ENCODE measurements around the gene MORN1.
A peak's percentile ranks its signal among the peaks of the same experiment; 100 is the strongest.

DNA sequence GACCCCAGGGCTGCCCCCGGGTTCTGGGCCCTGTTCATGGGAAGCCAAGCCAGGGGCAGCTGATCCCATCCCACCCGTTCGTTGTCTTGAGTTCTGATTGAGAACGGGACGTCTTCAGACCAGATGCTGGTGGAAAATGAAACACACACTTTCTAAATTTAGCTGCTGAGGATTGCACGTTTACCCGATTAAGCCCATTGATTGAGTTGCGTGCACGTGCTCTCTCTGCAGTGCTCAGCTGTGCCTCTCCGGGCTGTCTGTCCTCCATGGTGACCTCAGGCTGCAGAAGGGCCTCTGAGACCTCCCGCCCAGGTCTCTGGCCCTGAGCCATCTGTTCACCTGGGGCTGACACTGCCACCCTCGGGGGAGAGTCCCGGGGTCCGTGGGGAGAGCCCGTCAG lies 48.0 kb upstream of the MORN1 start:
- no peak for TF ChIP-seq CTCF (IDR thresholded peaks at IDR 0.05 in 2 of 3, conservative IDR thresholded peaks at IDR 0.05 in 1 of 3; ENCODE audit: control insufficient read depth in 2 of 3, extremely low read depth in 1 of 3, insufficient read depth in 1 of 3, low read depth in 3 of 3, low read length in 3 of 3)
- TF ChIP-seq, protein P1, sequence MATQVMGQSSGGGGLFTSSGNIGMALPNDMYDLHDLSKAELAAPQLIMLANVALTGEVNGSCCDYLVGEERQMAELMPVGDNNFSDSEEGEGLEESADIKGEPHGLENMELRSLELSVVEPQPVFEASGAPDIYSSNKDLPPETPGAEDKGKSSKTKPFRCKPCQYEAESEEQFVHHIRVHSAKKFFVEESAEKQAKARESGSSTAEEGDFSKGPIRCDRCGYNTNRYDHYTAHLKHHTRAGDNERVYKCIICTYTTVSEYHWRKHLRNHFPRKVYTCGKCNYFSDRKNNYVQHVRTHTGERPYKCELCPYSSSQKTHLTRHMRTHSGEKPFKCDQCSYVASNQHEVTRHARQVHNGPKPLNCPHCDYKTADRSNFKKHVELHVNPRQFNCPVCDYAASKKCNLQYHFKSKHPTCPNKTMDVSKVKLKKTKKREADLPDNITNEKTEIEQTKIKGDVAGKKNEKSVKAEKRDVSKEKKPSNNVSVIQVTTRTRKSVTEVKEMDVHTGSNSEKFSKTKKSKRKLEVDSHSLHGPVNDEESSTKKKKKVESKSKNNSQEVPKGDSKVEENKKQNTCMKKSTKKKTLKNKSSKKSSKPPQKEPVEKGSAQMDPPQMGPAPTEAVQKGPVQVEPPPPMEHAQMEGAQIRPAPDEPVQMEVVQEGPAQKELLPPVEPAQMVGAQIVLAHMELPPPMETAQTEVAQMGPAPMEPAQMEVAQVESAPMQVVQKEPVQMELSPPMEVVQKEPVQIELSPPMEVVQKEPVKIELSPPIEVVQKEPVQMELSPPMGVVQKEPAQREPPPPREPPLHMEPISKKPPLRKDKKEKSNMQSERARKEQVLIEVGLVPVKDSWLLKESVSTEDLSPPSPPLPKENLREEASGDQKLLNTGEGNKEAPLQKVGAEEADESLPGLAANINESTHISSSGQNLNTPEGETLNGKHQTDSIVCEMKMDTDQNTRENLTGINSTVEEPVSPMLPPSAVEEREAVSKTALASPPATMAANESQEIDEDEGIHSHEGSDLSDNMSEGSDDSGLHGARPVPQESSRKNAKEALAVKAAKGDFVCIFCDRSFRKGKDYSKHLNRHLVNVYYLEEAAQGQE (IDR thresholded peaks at IDR 0.05; ENCODE audit: low read depth, low read length), result no peak
- TF ChIP-seq CEBPB (IDR thresholded peaks at IDR 0.05; ENCODE audit: borderline replicate concordance in 1 of 2, low read depth in 2 of 2, low read length in 2 of 2), result no peak
- 0 out of 2 replicates have a peak, but pooled peaks have one; percentile 30 for TF ChIP-seq MEF2A (IDR thresholded peaks at IDR 0.05; ENCODE audit: insufficient read depth, low read depth, low read length)
- TF ChIP-seq YY1 (IDR thresholded peaks at IDR 0.05; ENCODE audit: low read depth, low read length), result no peak
- TF ChIP-seq RCOR1 (conservative IDR thresholded peaks at IDR 0.05; ENCODE audit: low read depth, low read length), result no peak
- TF ChIP-seq SIN3A (IDR thresholded peaks at IDR 0.05; ENCODE audit: low read depth, low read length), result no peak
- TF ChIP-seq GABPA (IDR thresholded peaks at IDR 0.05; ENCODE audit: low read depth), result no peak
- TF ChIP-seq ZBED1 (IDR thresholded peaks at IDR 0.05; ENCODE audit: borderline replicate concordance), result no peak
- TF ChIP-seq PML (IDR thresholded peaks at IDR 0.05; ENCODE audit: low read length), result no peak

Data from GM12878 (cell line).